GM10266 (cell line): ENCODE results near the gene APCDD1.

Experiments used
- DNase-seq: peaks from one replicate; pipeline ENCODE4 v3.0.0; 2012; ENCODE audit errors: extremely low spot score
- CTCF ChIP-seq: IDR thresholded peaks from 2 replicates; pipeline ENCODE4 v1.5.1; 2012; ENCODE audit warnings: mild to moderate bottlenecking, low read depth; ENCODE audit not compliant: control insufficient read depth, insufficient read depth; ENCODE audit errors: missing control alignments

APCDD1 gene

GRCh38 chr18:10454681-10455557 is 484 bp downstream of the APCDD1 start:
- DNase-seq = no peak
- TF ChIP-seq CTCF = no peak

GRCh38 chr18:10455726-10456453 is 1.5 kb downstream of the APCDD1 start:
- DNase-seq = no peak
- TF ChIP-seq CTCF = no peak

- no peak for DNase-seq
- TF ChIP-seq CTCF = no peak
Measured at GRCh38 chr18:10456718-10457117, 2.3 kb downstream of the APCDD1 start.

GRCh38 chr18:10457128-10457527 is 2.7 kb downstream of the APCDD1 start:
- no peak for TF ChIP-seq CTCF

GRCh38 chr18:10457767-10458166 is 3.3 kb downstream of the APCDD1 start:
- no peak for TF ChIP-seq CTCF
- no peak for DNase-seq

More at GRCh38 chr18:10457128-10457527, 2.7 kb downstream of the APCDD1 start:
- no peak for DNase-seq

GRCh38 chr18:10458691-10459090 is 4.3 kb downstream of the APCDD1 start:
- no peak for DNase-seq
- no peak for TF ChIP-seq CTCF

- DNase-seq = no peak
- TF ChIP-seq CTCF = no peak
Measured at GRCh38 chr18:10459587-10459986, 5.2 kb downstream of the APCDD1 start.
